GM21529 (cell line): ENCODE results near the gene ERO1A.

Source experiments
- ATAC-seq: cut with Tn5 transposase; IDR thresholded peaks from one replicate; pipeline ENCODE4 v1.9.1; 2021; ENCODE audit not compliant: unreplicated experiment

Gene ERO1A

GRCh38 chr14:52609445-52610044, 85.8 kb downstream of the ERO1A start:
- no peak for ATAC-seq

DNA sequence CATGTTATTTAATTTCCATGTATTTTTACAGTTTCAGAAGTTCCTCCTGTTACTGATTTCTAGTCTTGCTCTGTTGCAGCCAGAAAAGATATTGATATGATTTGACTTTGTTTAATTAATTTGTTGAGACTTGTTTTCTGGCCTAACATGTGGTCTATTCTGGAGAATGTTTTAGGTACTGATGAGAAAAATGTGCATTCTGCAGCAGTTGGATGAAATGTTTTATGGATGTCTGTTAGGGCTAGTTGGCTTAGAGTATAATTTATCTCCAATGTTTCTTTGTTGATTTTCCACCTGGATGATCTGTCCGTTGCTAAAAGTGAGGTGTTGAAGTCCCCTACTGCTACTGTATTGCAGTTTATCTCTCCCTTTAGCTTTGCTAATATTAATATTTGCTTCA, 88.3 kb downstream of the ERO1A start:
- no peak for ATAC-seq

DNA sequence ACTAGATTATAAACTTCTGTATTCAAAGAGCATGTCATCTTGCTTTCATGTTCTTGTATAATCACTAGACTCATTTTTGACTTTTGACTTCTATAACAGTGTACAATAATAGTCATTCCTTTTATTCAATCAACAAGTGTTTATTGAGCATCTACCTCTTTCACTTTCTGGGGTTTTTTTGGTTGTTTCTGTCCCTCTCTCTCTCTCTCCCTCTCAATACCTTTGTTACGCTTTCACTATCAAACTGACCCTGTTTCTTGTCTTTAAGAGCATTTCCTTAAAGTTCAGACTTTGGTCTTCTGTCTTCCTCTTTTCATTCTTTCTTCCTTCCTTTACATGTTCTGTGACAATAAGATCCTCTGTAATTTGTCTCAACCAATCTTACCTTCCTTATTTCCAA, 93.2 kb downstream of the ERO1A start:
- ATAC-seq, result no peak

- ATAC-seq, result no peak
These were observed 95.4 kb downstream of the ERO1A start for GRCh38 chr14:52599974-52600373.

- ATAC-seq, result no peak
These were observed 96.8 kb downstream of the ERO1A start for GRCh38 chr14:52598568-52598967.

- ATAC-seq, result no peak
These were observed 98.5 kb downstream of the ERO1A start for GRCh38 chr14:52596861-52597260.

- no peak for ATAC-seq
These were observed 99.0 kb downstream of the ERO1A start for GRCh38 chr14:52596320-52596719.

DNA sequence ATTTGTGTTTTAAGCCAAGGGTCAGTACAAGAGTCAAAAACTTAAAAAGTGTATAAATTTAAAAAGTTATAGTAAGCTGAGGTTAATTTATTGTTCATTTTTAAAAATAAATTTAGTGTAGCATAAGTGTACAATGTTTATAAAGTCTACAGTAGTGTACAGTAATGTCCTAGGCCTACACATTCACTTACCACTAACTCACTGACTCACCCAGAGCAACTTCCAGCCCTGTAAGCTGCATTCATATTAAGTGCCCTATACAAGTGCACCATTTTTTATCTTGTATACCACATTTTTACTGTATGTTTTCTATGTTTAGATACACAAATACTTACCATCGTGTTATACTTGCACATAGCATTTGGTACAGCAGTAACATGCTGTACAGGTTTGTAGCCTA, 105.0 kb downstream of the ERO1A start:
- no peak for ATAC-seq
